ENCODE measurements around the gene NPBWR2. TPM values are rescaled to one million over a fixed set of nuclear protein-coding genes. Genes with fewer than 3 reads are reported as not detected.

Gene NPBWR2
- polyA plus RNA-seq, 1 donor from 2014 or later = not detected

DNA sequence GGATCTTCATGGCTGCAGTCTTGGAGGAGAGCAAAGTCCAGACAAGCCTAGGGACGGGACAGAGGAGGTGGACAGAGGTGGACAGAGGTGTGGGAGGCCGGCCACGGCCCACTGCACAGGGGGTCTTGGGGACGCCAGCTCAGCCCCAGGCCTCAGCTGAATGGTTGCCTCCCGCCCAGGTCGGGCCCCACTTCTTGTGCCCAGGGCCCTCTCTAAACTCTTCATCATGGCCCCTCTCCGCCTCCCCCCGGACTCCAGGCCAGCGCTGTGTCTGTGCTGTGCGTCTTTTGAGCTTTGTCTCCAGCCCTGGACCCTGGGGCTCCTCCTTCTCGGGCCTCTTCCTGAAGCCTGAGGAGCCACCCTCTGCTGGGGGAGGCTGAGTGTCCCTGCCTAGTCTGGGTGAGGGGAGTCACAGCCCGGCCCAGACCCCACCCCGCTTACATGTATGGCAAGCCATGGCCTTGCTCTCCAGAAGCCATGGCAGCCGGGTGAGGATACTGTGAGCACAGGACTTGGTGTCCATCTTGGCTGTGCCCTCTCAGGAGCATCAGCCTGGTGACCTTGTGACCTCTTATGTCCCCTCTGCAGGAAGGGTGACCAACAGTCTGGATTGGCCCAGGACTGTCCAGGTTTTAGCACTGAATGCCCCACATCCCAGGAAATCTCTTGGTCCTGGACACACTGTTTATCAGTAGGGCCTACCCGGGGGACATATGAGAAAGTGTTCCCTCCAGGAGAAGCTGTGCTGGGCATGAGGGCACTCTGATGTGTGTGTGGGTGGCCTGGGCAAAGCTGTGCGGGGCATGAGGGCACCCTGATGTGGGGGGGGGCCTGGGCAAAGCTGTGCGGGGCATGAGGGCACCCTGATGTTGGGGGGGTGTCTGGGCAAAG lies 9.4 kb upstream of the NPBWR2 start:
- Histone ChIP-seq H3K4me3 (ENCODE audit: low read length) (no peak overlapping the region), H2AFZ (ENCODE audit: low read depth, low read length) (no peak overlapping the region), H3F3A (ENCODE audit: insufficient read depth, low read length, poor library complexity, severe bottlenecking) (no peaks in the 10 kb centered on the region), H4K20me1 (ENCODE audit: insufficient read depth) (no peaks in the 10 kb centered on the region), H3K9ac (ENCODE audit: low read length) (no peak overlapping the region), H3K9me3 (ENCODE audit: low read length) (no peaks in the 10 kb centered on the region), H3K27ac (ENCODE audit: low read length) (no peak overlapping the region), H3K36me3 (ENCODE audit: insufficient read depth, low read length) (no peaks in the 10 kb centered on the region), H3K4me2 (ENCODE audit: low read length) (no peak overlapping the region), H3K9me2 (ENCODE audit: insufficient read depth, low read length) (no peaks in the 10 kb centered on the region), H3K27me3 (ENCODE audit: insufficient read depth, low read depth, low read length) (no peaks in the 10 kb centered on the region), H3K79me2 (replicated peaks; ENCODE audit: insufficient read depth, low read length) (no peaks in the 10 kb centered on the region)
- TF ChIP-seq MXI1 (conservative IDR thresholded peaks at IDR 0.05; ENCODE audit: poor library complexity, severe bottlenecking) (no peak), TAF1 (IDR thresholded peaks at IDR 0.05; ENCODE audit: low read depth) (no peak), EP300 (conservative IDR thresholded peaks at IDR 0.05; ENCODE audit: poor library complexity, severe bottlenecking) (no peak), EZH2 (IDR thresholded peaks at IDR 0.05; ENCODE audit: borderline replicate concordance, insufficient read depth, low read length, poor library complexity, severe bottlenecking) (no peak), POLR2AphosphoS5 (IDR thresholded peaks at IDR 0.05) (no peak), SMC3 (conservative IDR thresholded peaks at IDR 0.05; ENCODE audit: poor library complexity) (no peak), RAD21 (conservative IDR thresholded peaks at IDR 0.05) (no peak)
- TF ChIP-seq, protein P1, sequence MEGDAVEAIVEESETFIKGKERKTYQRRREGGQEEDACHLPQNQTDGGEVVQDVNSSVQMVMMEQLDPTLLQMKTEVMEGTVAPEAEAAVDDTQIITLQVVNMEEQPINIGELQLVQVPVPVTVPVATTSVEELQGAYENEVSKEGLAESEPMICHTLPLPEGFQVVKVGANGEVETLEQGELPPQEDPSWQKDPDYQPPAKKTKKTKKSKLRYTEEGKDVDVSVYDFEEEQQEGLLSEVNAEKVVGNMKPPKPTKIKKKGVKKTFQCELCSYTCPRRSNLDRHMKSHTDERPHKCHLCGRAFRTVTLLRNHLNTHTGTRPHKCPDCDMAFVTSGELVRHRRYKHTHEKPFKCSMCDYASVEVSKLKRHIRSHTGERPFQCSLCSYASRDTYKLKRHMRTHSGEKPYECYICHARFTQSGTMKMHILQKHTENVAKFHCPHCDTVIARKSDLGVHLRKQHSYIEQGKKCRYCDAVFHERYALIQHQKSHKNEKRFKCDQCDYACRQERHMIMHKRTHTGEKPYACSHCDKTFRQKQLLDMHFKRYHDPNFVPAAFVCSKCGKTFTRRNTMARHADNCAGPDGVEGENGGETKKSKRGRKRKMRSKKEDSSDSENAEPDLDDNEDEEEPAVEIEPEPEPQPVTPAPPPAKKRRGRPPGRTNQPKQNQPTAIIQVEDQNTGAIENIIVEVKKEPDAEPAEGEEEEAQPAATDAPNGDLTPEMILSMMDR (IDR thresholded peaks at IDR 0.05; ENCODE audit: poor library complexity, severe bottlenecking) = no peak
- TF ChIP-seq, protein P2, sequence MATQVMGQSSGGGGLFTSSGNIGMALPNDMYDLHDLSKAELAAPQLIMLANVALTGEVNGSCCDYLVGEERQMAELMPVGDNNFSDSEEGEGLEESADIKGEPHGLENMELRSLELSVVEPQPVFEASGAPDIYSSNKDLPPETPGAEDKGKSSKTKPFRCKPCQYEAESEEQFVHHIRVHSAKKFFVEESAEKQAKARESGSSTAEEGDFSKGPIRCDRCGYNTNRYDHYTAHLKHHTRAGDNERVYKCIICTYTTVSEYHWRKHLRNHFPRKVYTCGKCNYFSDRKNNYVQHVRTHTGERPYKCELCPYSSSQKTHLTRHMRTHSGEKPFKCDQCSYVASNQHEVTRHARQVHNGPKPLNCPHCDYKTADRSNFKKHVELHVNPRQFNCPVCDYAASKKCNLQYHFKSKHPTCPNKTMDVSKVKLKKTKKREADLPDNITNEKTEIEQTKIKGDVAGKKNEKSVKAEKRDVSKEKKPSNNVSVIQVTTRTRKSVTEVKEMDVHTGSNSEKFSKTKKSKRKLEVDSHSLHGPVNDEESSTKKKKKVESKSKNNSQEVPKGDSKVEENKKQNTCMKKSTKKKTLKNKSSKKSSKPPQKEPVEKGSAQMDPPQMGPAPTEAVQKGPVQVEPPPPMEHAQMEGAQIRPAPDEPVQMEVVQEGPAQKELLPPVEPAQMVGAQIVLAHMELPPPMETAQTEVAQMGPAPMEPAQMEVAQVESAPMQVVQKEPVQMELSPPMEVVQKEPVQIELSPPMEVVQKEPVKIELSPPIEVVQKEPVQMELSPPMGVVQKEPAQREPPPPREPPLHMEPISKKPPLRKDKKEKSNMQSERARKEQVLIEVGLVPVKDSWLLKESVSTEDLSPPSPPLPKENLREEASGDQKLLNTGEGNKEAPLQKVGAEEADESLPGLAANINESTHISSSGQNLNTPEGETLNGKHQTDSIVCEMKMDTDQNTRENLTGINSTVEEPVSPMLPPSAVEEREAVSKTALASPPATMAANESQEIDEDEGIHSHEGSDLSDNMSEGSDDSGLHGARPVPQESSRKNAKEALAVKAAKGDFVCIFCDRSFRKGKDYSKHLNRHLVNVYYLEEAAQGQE (IDR thresholded peaks at IDR 0.05; ENCODE audit: borderline replicate concordance) = no peak

DNA sequence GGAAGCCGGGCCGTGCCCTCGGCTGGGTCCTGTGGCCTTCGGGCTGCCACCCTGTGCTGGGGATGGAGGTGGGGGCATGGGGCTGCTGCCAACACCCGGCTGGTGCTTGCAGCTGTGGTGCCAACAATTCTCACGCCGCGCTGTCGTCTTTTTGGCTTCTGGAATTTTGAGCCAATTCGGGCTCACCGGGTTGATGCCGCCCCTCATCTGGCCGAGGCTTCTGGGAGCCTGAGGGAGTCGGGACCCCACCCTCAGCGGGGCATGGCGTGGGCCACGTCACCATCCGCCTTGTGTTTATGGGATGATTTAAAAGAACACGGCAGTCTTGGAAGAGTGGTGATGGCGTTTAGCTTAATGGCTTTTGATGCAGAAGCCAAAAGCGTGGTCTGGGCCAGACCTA lies 8.7 kb upstream of the NPBWR2 start:
- TF ChIP-seq, protein P2 (IDR thresholded peaks at IDR 0.05; ENCODE audit: borderline replicate concordance) = no peak
- TF ChIP-seq POLR2AphosphoS5 (IDR thresholded peaks at IDR 0.05) = no peak

More for the DNA sequence above, 8.7 kb upstream of the NPBWR2 start:
- no peak overlapping the region for H3K4me3 ChIP-seq (ENCODE audit: low read length)
- H3K27ac ChIP-seq (ENCODE audit: low read length) = no peak overlapping the region
- H3K9me2 ChIP-seq (ENCODE audit: insufficient read depth, low read length) = no peaks in the 10 kb centered on the region
- H3K9ac ChIP-seq (ENCODE audit: low read length) = no peak overlapping the region
- no peaks in the 10 kb centered on the region for H3K36me3 ChIP-seq (ENCODE audit: insufficient read depth, low read length)
- H3K79me2 ChIP-seq (replicated peaks; ENCODE audit: insufficient read depth, low read length) = no peaks in the 10 kb centered on the region
- no peaks in the 10 kb centered on the region for H3K27me3 ChIP-seq (ENCODE audit: insufficient read depth, low read depth, low read length)
- no peaks in the 10 kb centered on the region for H3F3A ChIP-seq (ENCODE audit: insufficient read depth, low read length, poor library complexity, severe bottlenecking)
- H2AFZ ChIP-seq (ENCODE audit: low read depth, low read length) = no peak overlapping the region
- H4K20me1 ChIP-seq (ENCODE audit: insufficient read depth) = no peaks in the 10 kb centered on the region
- H3K4me2 ChIP-seq (ENCODE audit: low read length) = no peak overlapping the region
- no peaks in the 10 kb centered on the region for H3K9me3 ChIP-seq (ENCODE audit: low read length)

All from neural cell (in vitro differentiated cells).